ENCODE measurements around the gene CEP162. TPM values are rescaled to one million over a fixed set of nuclear protein-coding genes. Genes with fewer than 3 reads are reported as not detected.

The CEP162 gene, protein sequence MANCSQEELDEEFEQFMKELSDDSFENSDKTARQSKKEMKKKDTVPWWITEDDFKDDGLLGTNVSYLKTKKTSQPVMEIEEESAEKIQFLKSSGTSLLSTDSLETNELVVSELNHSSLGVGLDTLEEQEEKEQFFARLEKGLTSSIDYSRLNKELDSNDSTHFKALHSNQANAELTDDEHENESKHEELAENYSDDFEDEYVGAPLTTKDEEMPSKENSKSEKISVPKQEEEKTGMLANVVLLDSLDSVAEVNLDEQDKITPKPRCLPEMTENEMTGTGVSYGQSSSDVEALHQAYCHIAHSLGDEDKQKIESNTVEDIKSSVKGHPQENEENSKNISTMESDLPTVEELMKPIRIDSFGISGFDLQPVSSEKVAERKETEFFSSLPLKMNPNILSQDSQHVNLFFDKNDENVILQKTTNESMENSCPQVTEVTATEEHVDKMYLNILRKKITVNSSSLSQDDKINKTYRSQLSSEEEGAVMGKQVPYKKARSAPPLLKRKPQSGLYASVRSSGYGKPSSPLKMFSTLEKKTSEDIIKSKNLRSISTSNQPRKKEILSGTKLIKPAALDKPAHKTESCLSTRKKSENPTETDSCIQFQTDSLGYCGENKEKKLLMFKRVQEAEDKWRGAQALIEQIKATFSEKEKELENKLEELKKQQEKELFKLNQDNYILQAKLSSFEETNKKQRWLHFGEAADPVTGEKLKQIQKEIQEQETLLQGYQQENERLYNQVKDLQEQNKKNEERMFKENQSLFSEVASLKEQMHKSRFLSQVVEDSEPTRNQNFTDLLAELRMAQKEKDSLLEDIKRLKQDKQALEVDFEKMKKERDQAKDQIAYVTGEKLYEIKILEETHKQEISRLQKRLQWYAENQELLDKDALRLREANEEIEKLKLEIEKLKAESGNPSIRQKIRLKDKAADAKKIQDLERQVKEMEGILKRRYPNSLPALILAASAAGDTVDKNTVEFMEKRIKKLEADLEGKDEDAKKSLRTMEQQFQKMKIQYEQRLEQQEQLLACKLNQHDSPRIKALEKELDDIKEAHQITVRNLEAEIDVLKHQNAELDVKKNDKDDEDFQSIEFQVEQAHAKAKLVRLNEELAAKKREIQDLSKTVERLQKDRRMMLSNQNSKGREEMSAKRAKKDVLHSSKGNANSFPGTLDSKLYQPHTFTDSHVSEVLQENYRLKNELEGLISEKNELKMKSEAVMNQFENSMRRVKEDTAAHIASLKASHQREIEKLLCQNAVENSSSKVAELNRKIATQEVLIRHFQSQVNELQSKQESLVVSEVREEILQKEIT (N-terminal part only)
- 1 to 10 TPM; 3.6 to 7.1 (median 5.2) TPM for total RNA-seq

DNA sequence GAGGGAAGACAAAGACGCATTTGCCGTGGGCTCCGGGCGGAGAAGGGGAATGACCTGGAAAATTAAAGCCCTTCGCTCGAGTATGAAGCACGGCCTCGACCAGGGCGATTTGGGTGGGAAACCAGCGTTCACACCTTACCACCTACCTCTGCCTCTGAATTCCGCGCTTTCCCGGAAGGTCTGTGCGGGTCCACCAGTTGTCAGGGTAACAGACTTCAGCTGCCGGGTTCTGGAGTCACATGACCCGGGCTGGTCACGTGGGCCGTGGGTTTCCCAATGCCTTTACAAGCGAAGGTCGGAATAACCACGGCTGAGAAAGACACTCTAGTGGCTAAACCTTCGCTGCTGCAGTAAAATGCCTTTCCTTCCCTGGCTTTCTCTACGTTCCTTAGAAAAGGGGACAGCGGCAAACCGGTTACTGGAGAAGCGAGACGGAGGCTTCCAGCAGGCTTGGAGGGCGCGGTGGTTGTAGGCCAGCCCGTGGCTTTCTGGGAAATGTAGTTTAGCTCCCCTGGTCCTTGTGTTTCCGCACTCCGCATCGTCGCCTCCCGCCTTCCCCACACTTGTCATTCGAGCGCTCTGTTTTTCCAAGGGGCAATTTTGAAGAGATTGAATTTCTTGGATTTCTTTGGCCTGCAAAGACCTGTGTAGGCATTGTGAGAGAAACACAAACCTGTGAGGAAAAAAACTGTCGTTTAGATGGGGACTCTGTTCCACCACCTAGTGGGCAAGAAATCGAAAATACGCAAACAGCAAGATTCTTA is at the start of gene CEP162:
Gene CEP162 (minus strand): TSS at position 210 of the 764 bp plus-strand sequence. CDS start 1,250 bp downstream, outside the sequence.
- TF ChIP-seq POLR2A (IDR thresholded peaks at IDR 0.05): no peak
- TF ChIP-seq, protein P1, sequence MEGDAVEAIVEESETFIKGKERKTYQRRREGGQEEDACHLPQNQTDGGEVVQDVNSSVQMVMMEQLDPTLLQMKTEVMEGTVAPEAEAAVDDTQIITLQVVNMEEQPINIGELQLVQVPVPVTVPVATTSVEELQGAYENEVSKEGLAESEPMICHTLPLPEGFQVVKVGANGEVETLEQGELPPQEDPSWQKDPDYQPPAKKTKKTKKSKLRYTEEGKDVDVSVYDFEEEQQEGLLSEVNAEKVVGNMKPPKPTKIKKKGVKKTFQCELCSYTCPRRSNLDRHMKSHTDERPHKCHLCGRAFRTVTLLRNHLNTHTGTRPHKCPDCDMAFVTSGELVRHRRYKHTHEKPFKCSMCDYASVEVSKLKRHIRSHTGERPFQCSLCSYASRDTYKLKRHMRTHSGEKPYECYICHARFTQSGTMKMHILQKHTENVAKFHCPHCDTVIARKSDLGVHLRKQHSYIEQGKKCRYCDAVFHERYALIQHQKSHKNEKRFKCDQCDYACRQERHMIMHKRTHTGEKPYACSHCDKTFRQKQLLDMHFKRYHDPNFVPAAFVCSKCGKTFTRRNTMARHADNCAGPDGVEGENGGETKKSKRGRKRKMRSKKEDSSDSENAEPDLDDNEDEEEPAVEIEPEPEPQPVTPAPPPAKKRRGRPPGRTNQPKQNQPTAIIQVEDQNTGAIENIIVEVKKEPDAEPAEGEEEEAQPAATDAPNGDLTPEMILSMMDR (IDR thresholded peaks at IDR 0.05): peak in 1 of 3 donors; percentile 43
- intact Hi-C loops (cut with DNase I; ENCODE audit: low total_unique reads): no loop called here
- H3K4me3 ChIP-seq (ENCODE audit: low read depth, poor library complexity, severe bottlenecking): peak within 1 kb of the TSS; percentile 69
- DNase-seq (ENCODE audit: low spot score in 2 of 2): peak; percentile 94 to 99
- WGBS, 2 donors: 1% methylated on average over 39 to 40 of the region's 40 CpGs

DNA sequence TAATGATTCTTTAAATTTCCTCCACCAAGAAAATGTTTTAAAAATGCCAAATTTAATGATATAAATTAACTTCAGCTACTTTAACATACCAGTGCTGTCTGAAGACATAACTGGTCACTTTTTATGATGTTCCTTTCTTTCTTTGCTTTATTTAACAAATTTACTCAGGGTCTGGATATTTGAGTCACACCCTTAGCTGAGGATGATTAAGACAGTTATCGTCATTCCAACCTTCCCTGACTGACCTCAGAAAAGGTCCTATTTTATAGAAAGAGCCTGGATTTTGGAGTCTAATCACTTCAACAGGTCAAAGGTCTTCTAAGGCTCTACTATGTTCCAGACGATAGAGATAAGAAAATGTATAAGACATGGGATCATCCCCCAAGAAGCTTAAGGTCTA is 47.4 kb upstream of the CEP162 start:
- WGBS, 2 donors: 77 to 85% methylated on average over 2 of the region's 2 CpGs
- intact Hi-C loops (cut with DNase I; ENCODE audit: low total_unique reads): no loop called here
- TF ChIP-seq, protein P1 (IDR thresholded peaks at IDR 0.05): no peak
- TF ChIP-seq POLR2A (IDR thresholded peaks at IDR 0.05): no peak
- no peak overlapping the region for H3K4me3 ChIP-seq (ENCODE audit: low read depth, poor library complexity, severe bottlenecking)
- DNase-seq (ENCODE audit: low spot score in 2 of 2): no peak

DNA sequence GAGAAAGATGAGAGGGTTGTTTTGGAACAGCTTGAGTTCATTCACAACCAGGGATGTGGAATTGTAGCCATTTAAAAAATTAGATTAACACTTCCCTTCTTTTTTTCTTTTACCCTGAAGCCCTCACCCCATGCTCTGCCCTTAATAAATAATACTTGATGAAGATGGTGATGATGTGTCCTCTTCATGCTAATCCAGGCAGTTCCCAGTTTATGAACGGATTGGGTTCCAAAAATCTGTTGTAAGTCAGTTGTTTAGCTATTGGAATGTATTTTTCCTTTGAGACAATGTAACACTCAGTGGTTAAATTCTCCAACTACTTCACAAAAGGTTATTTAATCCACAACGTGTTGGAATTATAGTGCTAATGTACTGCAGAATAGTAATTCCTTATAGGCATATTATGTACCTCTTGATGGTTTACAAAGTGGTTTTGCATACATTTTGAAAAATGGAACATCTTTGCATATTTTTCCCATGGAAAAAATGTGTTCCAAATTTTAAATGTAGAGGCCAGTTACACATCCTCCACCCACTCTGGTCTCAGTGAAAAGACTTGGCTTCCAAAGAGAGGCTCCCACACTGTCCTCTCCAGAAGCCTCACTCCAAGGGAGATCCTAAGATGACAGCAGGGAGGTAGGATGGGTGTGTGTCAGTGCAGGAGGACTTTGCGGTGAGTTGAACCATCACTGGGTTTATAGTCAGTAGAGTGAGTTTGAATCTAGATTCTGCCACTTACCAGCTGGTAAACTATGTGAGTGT is 45.8 kb upstream of the CEP162 start:
- WGBS, 2 donors: 43 to 52% methylated on average over 3 of the region's 3 CpGs
- no peak for TF ChIP-seq POLR2A (IDR thresholded peaks at IDR 0.05)
- TF ChIP-seq, protein P1 (IDR thresholded peaks at IDR 0.05): no peak
- DNase-seq (ENCODE audit: low spot score in 2 of 2): no peak
- intact Hi-C loops (cut with DNase I; ENCODE audit: low total_unique reads): no loop called here
- H3K4me3 ChIP-seq (ENCODE audit: low read depth, poor library complexity, severe bottlenecking): no peak overlapping the region

DNA sequence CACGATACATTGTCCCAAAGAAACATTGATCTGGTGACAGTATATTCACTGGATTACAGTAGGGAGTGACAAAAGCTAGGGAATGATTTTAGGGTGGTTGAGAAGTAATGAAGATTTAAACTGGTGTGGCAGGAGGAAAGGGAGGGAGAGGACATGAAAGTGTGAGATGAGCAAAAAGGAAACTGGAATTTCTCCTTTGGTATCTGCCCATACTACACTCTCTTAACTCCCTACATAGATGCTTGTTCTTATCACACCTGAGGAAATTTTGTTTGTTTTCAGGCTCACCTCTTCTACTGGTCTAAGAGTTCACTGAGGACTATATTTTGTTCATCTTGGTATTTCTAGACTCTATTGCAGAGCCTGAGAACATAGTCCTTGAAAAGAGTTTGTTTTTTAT is 44.9 kb upstream of the CEP162 start:
- TF ChIP-seq, protein P1 (IDR thresholded peaks at IDR 0.05): no peak
- TF ChIP-seq POLR2A (IDR thresholded peaks at IDR 0.05): no peak
- 82 to 94% methylated on average over 1 of the region's 1 CpG for WGBS, 2 donors

More for the DNA sequence above, 44.9 kb upstream of the CEP162 start:
- H3K4me3 ChIP-seq (ENCODE audit: low read depth, poor library complexity, severe bottlenecking): no peak overlapping the region
- intact Hi-C loops (cut with DNase I; ENCODE audit: low total_unique reads): no loop called here
- DNase-seq (ENCODE audit: low spot score in 2 of 2): no peak

Data from lower leg skin (tissue), 4 donors.